ENCODE data around the gene ITPK1. TPM values are rescaled to one million over a fixed set of nuclear protein-coding genes. Genes with fewer than 3 reads are reported as not detected.

ITPK1 gene
- total RNA-seq, 4 donors from 2014 or later: 132 to 172 (median 157) TPM

DNA sequence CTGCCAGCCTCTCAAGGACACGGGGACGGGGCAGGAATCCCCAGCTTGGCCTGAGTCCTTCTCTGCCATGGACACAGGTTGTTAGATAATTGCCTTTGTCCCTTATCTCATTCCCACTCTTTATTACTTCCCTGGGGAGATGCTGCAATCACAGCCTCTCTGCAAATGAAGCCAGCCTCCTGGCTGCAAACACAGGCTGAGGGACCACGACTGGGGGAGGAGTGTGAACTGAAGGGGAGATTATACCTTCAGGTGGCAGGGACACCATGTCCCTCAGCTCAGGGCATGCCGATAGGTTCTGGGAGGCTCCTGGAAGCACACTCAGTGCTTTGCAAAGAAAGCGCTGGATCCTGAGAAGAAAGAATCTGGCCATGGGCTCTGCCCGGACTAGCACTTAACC is 208.9 kb downstream of the ITPK1 start:
- no peak for DNase-seq
- Histone ChIP-seq H3K27me3 (no peaks in the 10 kb centered on the region), H3K36me3 (no peaks in the 10 kb centered on the region), H3K4me1 (no peaks in the 10 kb centered on the region), H3K9me3 (no peaks in the 10 kb centered on the region), H3K4me3 (no peak overlapping the region), H3K27ac (no peak overlapping the region)
- no peak for TF ChIP-seq POLR2A (IDR thresholded peaks at IDR 0.05)
- TF ChIP-seq, protein P1, sequence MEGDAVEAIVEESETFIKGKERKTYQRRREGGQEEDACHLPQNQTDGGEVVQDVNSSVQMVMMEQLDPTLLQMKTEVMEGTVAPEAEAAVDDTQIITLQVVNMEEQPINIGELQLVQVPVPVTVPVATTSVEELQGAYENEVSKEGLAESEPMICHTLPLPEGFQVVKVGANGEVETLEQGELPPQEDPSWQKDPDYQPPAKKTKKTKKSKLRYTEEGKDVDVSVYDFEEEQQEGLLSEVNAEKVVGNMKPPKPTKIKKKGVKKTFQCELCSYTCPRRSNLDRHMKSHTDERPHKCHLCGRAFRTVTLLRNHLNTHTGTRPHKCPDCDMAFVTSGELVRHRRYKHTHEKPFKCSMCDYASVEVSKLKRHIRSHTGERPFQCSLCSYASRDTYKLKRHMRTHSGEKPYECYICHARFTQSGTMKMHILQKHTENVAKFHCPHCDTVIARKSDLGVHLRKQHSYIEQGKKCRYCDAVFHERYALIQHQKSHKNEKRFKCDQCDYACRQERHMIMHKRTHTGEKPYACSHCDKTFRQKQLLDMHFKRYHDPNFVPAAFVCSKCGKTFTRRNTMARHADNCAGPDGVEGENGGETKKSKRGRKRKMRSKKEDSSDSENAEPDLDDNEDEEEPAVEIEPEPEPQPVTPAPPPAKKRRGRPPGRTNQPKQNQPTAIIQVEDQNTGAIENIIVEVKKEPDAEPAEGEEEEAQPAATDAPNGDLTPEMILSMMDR (IDR thresholded peaks at IDR 0.05): no peak

DNA sequence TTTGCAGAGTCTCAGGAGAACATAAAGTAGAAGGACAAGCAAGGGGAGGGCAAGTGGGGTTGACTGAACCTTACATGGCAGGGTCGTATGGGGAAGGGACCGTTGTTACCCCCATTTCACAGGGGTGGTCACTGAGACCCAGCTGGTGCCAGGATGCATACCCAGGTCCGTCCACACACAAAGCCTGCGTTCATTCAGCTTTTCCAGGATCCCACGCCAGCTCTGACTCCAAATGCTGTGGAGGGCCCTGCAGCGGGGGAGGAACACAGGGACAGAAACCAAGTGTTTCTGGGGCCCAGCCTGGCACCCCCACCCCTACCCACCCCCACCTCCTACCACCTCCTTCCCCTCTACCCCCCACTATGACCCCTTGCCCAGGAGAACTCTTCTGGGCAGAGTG is 209.3 kb downstream of the ITPK1 start:
- no peak for TF ChIP-seq POLR2A (IDR thresholded peaks at IDR 0.05)
- TF ChIP-seq, protein P1 (IDR thresholded peaks at IDR 0.05): no peak
- Histone ChIP-seq H3K4me1 (no peaks in the 10 kb centered on the region), H3K9me3 (no peaks in the 10 kb centered on the region), H3K4me3 (no peak overlapping the region), H3K36me3 (no peaks in the 10 kb centered on the region), H3K27me3 (no peaks in the 10 kb centered on the region), H3K27ac (no peak overlapping the region)
- no peak for DNase-seq

DNA sequence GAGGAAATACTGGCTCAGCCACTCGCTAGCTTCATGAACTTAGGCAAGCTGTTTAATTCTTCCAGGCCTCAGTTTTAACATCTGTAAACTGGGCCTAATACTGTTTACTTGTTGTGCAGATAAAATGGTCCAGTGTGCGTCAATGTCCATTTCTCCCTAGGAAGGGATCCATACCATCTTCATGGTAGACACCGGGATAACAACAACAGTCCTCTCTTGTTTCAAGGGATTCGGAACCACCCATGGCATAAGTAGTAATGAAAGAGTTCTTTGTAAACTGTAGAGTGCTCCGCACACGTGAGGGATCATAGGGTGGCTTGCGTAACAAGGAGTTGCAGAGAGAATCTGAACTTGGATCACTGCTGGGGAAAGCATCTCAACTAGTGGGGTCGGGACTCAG is 210.1 kb downstream of the ITPK1 start:
- Histone ChIP-seq H3K36me3 (no peaks in the 10 kb centered on the region), H3K4me1 (no peaks in the 10 kb centered on the region)
- DNase-seq: no peak

DNA sequence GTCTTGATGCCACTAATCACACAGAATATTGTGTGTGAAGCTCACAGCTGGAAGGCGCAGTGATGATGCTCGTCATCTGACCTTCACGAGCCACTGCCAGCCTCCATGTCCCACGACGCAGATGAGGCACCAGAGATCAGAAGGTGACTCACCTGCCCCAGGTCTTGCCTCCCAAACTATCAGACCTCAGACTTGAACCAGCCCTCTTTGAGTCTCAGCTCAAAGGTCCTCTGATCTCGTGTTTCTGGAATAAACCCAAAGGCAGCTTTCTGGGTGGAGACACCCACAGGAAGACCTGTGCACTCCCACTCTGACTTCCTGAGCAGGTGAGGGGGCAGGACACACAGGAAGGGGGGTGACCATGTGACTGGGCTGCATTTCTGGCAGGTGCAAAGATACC is 212.4 kb downstream of the ITPK1 start:
- H3K9me3 ChIP-seq: no peaks in the 10 kb centered on the region
- no peak overlapping the region for H3K4me3 ChIP-seq
- no peak overlapping the region for H3K27ac ChIP-seq
- H3K4me1 ChIP-seq: no peaks in the 10 kb centered on the region
- no peak for DNase-seq
- no peaks in the 10 kb centered on the region for H3K27me3 ChIP-seq
- TF ChIP-seq, protein P1 (IDR thresholded peaks at IDR 0.05): no peak
- TF ChIP-seq POLR2A (IDR thresholded peaks at IDR 0.05): no peak
- no peaks in the 10 kb centered on the region for H3K36me3 ChIP-seq

More for the DNA sequence above, 210.1 kb downstream of the ITPK1 start:
- H3K27me3 ChIP-seq: no peaks in the 10 kb centered on the region
- TF ChIP-seq POLR2A (IDR thresholded peaks at IDR 0.05): no peak
- TF ChIP-seq, protein P1 (IDR thresholded peaks at IDR 0.05): no peak
- no peak overlapping the region for H3K27ac ChIP-seq
- H3K4me3 ChIP-seq: no peak overlapping the region
- no peaks in the 10 kb centered on the region for H3K9me3 ChIP-seq

DNA sequence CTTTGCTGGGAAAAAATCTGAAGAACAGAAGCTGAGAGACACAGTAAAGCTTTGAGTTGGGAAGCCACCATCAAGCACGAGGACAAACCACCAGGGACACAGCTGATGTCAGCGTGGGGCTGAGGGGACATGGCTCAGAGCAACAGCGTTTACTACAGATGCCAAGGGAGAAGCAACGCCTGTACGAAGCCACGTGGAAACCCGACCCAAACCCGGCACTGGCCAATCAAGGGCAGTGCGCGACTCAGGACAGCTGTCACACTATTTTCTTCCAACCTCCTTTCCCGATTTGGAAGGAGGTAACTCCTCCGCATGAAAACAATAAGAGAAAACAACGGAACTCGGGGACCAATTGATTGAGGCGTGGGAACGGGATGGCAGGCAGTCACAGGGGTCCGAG is 213.0 kb downstream of the ITPK1 start:
- Histone ChIP-seq H3K27ac (no peak overlapping the region), H3K9me3 (no peaks in the 10 kb centered on the region), H3K36me3 (no peaks in the 10 kb centered on the region), H3K4me3 (no peak overlapping the region), H3K4me1 (no peaks in the 10 kb centered on the region), H3K27me3 (no peaks in the 10 kb centered on the region)
- no peak for DNase-seq
- TF ChIP-seq POLR2A (IDR thresholded peaks at IDR 0.05): no peak
- TF ChIP-seq, protein P1 (IDR thresholded peaks at IDR 0.05): no peak

DNA sequence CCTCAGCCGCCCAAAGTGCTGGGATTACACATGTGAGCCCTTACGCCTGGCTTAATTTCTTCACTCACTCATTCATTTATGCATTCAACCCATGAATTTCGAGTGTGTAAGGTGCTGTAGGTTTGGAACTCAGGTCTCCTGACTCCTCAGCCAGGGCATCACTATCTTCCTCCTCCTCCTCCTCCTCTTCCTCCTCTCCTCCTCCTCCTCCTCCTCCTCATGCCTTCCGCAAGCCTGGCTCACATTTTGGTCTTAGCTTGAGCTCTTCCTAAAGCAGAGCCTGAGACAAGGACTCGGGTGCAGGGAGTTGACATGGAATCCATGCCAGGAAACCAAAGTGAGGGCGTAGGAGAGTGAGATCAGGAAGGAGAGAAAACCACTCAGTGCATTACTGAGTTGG is 213.5 kb downstream of the ITPK1 start:
- TF ChIP-seq, protein P1 (IDR thresholded peaks at IDR 0.05): no peak
- no peak for TF ChIP-seq POLR2A (IDR thresholded peaks at IDR 0.05)
- H3K27ac ChIP-seq: no peak overlapping the region
- no peaks in the 10 kb centered on the region for H3K4me1 ChIP-seq
- no peaks in the 10 kb centered on the region for H3K9me3 ChIP-seq
- H3K27me3 ChIP-seq: no peaks in the 10 kb centered on the region
- no peak overlapping the region for H3K4me3 ChIP-seq
- DNase-seq: no peak
- no peaks in the 10 kb centered on the region for H3K36me3 ChIP-seq
